Glomerular visceral epithelial cell (primary cell): ENCODE results near the gene RARG.
A peak's percentile ranks its signal among the peaks of the same experiment; 100 is the strongest.
"Not testable (repeated sequence)": the region's sequence is repeated elsewhere in the genome, so short reads cannot be mapped to it uniquely, and the experiment has no call there.

Experiments used
- DNase-seq: peaks from one replicate; pipeline ENCODE4 v3.0.0-alpha.2; 2016; ENCODE audit errors: extremely low spot score

RARG gene

GRCh38 chr12:53191885-53192530 lies 40.0 kb downstream of the RARG start:
- no peak for DNase-seq

DNA sequence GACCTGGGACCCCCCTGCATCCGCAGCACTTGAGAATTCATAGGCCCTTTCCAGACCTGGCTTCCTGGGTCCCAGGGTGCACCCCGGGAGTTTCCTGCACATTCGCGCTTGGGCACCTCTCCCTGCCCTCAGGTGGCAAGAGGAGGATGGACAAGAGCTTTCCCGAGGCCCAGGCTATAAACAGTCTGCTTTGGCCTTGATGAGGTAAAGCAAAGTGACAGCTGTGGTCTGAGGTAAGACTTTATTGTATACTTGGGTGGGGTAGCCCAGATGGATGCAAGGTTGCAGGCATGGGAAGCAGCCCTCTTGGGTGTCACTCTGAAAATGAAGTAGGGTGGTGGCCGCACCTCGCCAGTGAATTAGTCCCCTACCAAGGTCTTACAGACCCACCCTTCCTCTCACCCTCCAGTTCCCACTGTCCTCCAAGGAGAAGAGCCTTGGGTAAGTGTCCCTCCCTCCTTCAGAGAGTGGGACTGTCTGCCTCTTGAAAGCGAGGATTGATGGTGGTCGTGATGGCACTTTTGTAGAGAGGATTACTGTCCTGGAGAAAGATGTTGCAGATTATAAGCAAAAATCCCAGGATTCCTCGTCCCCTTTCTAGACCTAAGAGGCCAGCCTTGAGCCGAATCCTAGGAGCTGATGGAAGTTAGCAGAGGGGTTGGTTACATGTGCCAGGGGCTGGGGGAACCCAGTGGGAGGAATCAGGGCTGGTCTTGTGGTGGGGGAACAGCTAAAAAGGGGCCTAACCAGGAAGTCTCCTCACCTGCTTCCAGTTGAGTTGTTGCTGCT lies 40.7 kb downstream of the RARG start:
- no peak for DNase-seq

GRCh38 chr12:53190108-53190729 lies 41.8 kb downstream of the RARG start:
- peak; percentile 38 for DNase-seq

- no peak for DNase-seq
These were observed 44.7 kb downstream of the RARG start for GRCh38 chr12:53187145-53187899.

- DNase-seq = no peak
These were observed 45.3 kb downstream of the RARG start for GRCh38 chr12:53186745-53187144.

GRCh38 chr12:53185582-53186153 lies 46.3 kb downstream of the RARG start:
- DNase-seq = no peak

GRCh38 chr12:53184828-53185227 lies 47.2 kb downstream of the RARG start:
- DNase-seq = no peak

DNA sequence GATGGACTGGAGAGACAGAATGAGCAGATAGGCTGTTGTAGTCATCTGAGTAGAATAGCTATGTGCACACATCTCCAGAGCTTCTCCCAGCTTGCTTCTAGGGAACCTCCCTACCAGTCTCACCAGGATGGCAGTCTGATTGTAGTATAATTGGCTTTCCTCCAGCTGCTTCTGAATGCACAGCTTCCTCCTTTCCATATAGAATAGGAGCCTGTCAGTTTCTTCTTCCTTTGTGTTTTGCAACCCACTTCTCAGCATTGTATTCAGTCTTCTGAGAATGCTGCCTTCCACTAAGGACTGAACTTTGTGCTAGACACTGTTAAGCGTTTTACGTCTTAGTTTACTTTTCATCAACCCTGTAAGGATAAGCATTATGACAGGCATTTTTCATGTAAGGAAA lies 49.1 kb downstream of the RARG start:
- DNase-seq = no peak

DNA sequence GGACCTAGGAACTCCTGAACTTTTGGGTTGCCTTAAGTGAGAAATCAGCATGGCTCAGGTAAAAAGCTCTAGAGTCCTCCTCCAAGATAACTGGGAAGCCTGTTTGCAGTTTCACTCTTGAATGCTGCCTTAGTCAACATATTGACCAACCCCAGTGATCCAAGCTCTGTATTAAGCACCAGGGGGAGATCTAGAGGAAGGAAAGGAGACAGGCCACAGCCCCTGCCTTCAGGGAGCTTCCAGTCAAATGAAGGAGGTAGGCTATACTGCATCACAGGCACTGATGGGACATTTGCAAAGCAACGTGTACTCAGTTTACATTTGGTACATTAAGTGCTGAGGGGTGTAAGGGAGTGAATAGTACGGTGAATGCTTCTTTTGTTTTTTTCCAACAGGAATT lies 50.1 kb downstream of the RARG start:
- no peak for DNase-seq

DNA sequence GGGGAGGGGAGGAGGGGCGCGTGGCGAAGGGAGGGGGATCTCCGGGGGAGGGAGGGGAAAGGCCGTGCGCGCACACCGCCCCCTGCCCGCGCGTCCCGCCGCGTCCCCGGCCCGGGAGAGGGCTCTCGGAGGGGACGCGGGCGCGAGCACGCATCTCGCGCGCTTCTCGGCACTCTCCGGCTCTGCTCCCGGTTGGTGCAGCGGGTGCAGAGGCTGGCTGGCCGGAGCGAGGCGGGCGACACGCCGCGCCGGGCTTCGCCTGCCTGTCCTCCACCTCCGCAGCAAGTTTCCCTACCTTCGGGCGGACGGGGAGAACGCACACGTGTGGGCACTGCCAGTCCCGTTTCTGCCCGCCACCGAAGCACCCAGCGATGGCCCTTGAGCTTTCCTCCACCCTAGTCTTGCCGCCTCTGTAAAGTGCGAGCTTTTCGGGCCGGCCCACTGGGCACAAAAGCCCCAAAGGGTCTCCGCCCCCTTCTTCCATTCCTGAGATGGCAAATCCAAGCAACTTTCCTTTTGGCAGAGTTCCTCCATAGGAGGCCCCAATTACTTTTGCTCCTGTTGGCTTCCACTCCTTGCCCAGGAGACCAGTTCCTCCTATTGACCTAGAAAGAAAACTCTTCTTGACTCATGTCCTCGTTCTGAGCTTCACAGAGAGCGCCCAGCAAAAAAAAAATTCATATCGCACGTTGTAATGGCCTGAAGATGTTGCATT lies 50.9 kb downstream of the RARG start:
- DNase-seq = peak; percentile 78

DNA sequence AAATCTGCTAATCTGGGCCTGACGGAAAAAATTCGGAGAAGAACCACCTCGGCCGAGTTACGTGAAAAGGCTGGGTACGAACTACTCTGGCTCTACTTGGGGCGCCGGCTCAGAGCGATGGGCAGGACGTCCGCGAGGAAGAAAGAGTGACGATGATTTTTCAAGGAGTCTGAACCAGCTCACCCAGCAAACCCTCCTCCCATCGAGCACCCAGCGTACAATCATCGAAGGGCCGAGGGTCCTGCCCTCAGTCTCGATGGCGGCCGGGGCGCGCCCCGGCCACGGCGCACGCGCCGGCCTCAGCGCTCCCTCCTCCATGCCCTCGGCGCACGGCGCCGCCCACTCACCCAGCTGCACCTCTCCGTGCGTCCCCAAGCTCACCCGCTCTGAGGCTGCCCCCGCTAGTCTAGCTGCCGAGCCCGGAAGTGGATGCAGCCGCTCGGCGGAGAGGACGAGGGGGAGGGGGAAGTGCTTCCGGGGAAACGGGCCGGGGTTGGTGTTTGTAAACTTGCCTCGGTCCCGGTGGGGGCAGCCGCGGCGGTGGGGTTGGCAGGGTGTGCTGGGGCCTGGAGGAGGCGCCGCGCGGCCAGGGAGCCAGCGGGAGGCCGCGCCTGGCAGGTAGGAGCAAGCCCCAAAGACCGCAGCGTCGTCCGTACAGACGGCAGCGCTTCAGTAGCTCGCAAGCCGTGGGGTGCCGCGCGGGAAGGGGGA lies 51.6 kb downstream of the RARG start, which contains the start of the genes CSAD and ZNF740:
Gene CSAD (minus strand): TSS at position 706 of the 711 bp plus-strand sequence. CDS start 7,455 bp downstream, outside the sequence.
Gene ZNF740 (plus strand): TSS at position 503 of the 711 bp plus-strand sequence. CDS start 1,262 bp downstream, outside the sequence.
- DNase-seq = peak; percentile 98

- no peak for DNase-seq
These were observed 52.3 kb downstream of the RARG start for GRCh38 chr12:53179687-53180219.

- not testable (repeated sequence) for DNase-seq
These were observed 53.2 kb downstream of the RARG start for GRCh38 chr12:53178803-53179202.

DNA sequence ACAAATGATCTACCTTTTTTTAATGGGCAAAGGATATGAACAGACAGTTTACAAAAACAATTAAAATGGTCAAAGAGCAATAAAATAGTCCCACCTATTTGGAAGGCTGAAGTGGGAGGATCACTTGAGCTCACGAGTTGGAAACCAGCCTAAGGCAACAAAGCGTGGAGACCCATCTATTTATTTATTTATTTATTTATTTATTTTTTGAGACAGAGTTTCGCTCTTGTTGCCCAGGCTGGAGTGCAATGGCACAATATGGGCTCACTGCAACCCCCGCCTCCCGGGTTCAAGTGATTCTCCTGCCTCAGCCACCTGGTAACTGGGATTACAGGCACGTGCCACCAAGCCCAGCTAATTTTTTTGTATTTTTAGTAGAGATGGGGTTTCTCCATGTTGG lies 54.6 kb downstream of the RARG start:
- not testable (repeated sequence) for DNase-seq

- DNase-seq = no peak
These were observed 55.3 kb downstream of the RARG start for GRCh38 chr12:53176750-53177149.

DNA sequence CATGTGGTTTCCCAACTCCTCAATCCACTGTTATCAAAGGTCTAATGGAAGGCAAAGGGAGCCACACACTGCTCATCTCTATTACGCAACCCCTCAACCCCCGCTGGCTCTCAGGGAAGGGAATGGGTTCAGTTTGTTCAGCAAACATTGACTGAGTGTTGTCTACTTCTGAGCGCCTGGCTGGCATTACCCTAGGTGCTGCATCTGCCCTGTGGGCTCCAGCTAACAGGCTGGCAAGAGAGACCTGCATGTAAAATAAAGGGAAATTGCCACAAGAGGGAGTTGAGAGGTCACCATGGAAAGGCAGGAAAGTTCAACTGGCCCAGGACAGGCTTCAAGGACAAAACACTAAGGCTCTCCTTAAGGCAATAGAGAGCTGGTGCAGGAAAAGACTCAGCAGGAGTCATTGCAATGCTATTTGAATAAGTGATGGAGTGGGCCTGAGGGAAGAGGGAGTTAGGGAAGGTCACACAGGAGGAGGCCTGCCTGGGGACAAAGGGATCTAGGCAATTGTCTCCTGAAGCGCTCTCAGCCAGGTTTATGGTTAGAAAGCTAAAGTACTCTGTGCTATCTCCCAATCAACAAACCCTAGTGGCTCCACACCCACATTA lies 57.0 kb downstream of the RARG start:
- peak; percentile 39 for DNase-seq

GRCh38 chr12:53173085-53173715 lies 58.8 kb downstream of the RARG start:
- no peak for DNase-seq

GRCh38 chr12:53172352-53172751 lies 59.7 kb downstream of the RARG start:
- DNase-seq = no peak

GRCh38 chr12:53171725-53172329 lies 60.2 kb downstream of the RARG start:
- peak; percentile 27 for DNase-seq
